ENCODE results near the gene FPGT.

FPGT gene

GRCh38 chr1:74195339-74195738 is 2.7 kb upstream of the FPGT start:
- TF ChIP-seq, protein P1, sequence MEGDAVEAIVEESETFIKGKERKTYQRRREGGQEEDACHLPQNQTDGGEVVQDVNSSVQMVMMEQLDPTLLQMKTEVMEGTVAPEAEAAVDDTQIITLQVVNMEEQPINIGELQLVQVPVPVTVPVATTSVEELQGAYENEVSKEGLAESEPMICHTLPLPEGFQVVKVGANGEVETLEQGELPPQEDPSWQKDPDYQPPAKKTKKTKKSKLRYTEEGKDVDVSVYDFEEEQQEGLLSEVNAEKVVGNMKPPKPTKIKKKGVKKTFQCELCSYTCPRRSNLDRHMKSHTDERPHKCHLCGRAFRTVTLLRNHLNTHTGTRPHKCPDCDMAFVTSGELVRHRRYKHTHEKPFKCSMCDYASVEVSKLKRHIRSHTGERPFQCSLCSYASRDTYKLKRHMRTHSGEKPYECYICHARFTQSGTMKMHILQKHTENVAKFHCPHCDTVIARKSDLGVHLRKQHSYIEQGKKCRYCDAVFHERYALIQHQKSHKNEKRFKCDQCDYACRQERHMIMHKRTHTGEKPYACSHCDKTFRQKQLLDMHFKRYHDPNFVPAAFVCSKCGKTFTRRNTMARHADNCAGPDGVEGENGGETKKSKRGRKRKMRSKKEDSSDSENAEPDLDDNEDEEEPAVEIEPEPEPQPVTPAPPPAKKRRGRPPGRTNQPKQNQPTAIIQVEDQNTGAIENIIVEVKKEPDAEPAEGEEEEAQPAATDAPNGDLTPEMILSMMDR (IDR thresholded peaks at IDR 0.05; ENCODE audit: control extremely low read depth, extremely low read depth, low read depth, missing control alignments): no peak
- DNase-seq (ENCODE audit: extremely low spot score): no peak
- ChIA-PET POLR2A (no interaction called here), CTCF (no interaction called here)

DNA sequence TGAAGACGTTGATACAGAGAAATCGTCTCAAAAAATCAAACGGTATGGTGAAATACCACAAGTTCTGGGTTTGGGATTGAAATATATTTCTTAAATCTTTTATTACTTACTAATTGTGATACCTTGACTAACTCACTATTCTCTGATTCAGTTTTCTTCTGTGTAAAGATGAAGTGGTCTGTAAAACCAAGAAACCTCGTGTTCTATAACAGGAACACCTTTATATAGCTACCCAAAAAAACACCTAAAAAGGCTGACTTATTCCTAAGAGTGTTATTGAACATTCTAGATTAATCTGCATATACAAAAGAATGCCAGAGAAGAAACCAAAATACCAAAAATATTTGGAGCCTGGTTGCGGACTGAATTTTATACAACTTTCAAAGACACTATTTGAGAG is 787 bp upstream of the FPGT start:
- ChIA-PET POLR2A (no interaction called here), CTCF (no interaction called here)
- TF ChIP-seq, protein P1 (IDR thresholded peaks at IDR 0.05; ENCODE audit: control extremely low read depth, extremely low read depth, low read depth, missing control alignments): no peak
- no peak for DNase-seq (ENCODE audit: extremely low spot score)

GRCh38 chr1:74199504-74199903 is 1.5 kb downstream of the FPGT start:
- DNase-seq (ENCODE audit: extremely low spot score): no peak
- ChIA-PET POLR2A (no interaction called here), CTCF (no interaction called here)
- TF ChIP-seq, protein P1 (IDR thresholded peaks at IDR 0.05; ENCODE audit: control extremely low read depth, extremely low read depth, low read depth, missing control alignments): no peak

GRCh38 chr1:74205266-74205665 is 7.2 kb downstream of the FPGT start:
- TF ChIP-seq, protein P1 (IDR thresholded peaks at IDR 0.05; ENCODE audit: control extremely low read depth, extremely low read depth, low read depth, missing control alignments): no peak
- DNase-seq (ENCODE audit: extremely low spot score): no peak
- ChIA-PET CTCF (no interaction called here), POLR2A (no interaction called here)

- ChIA-PET POLR2A (no interaction called here), CTCF (no interaction called here)
- DNase-seq (ENCODE audit: extremely low spot score): no peak
- TF ChIP-seq, protein P1 (IDR thresholded peaks at IDR 0.05; ENCODE audit: control extremely low read depth, extremely low read depth, low read depth, missing control alignments): no peak
Observed at GRCh38 chr1:74215229-74215628, 17.2 kb downstream of the FPGT start.

DNA sequence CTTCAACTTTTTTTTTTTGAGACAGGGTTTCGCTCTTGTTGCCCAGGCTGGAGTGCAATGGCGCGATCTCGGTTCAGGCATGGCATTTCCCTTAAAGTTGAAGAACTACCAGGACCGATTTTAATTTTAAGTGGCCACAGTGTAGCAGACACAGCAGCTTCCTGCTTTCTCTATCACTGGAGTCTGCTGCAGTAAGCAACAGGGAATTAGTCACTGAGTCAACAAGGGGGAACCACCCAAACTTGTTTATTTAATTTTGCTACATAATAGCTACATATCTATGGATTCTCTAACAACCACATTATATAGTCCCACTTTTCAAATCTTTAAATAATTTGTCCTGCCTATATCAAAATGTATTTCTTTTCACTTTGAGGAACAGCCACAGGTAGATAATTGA is 24.7 kb downstream of the FPGT start:
- no peak for DNase-seq (ENCODE audit: extremely low spot score)
- CTCF ChIA-PET: interaction anchor here (1.6 to 2.3 kb wide), 3 partner anchors 11 to 31 kb away, joined by 5 read pairs; no protein-coding TSS in a partner anchor
- TF ChIP-seq, protein P1 (IDR thresholded peaks at IDR 0.05; ENCODE audit: control extremely low read depth, extremely low read depth, low read depth, missing control alignments): no peak
- POLR2A ChIA-PET: no interaction called here

DNA sequence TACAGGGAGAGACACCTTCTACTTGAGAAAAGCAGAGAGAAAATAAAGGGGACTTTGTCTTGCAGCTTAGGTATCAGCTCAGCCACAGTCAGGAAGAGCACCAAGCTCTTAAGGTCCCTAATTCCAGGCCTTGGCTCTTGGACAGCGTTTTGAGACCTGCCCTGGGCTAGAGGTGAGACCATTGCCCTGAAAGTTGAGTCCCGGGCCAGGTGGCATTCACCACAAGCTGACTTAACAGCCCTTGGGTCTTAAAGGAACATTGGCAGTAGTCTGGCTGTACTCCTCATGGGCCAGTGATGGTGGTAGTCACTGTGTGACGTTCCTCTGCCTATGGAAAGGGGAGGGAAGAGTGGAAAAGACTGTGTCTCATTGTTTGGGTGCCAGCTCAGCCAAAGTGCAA is 25.4 kb downstream of the FPGT start:
- DNase-seq (ENCODE audit: extremely low spot score): no peak
- TF ChIP-seq, protein P1 (IDR thresholded peaks at IDR 0.05; ENCODE audit: control extremely low read depth, extremely low read depth, low read depth, missing control alignments): no peak
- ChIA-PET CTCF (interaction anchor here (1.6 to 1.7 kb wide), 2 partner anchors 10 to 30 kb away, joined by 5 read pairs; no protein-coding TSS in a partner anchor), POLR2A (no interaction called here)
